Renal cortex interstitium (tissue), 11 donors: ENCODE results near the gene KLF12. TPM values are rescaled to one million over a fixed set of nuclear protein-coding genes. Genes with fewer than 3 reads are reported as not detected.

Experiments used
- DNase-seq, 11 donors: peaks; one replicate each; pipeline ENCODE4 v3.0.0-alpha.2; 2013; ENCODE audit warnings: low read depth in 9 of 11, low spot score in 4 of 11; ENCODE audit errors: extremely low read depth in 1 of 11
- polyA plus RNA-seq, 3 donors: library from polyadenylated mRNA; unstranded; fragments of 120-200 nt; gene quantifications; one replicate each; pipeline ENCODE4 v1.2.1, GENCODE V29; 2013; ENCODE audit not compliant: insufficient read length in 3 of 3

KLF12 gene
- polyA plus RNA-seq, 3 donors = 25.3 to 29.3 (median 27.6) TPM

- no peak for DNase-seq
These were observed 8.1 kb upstream of the KLF12 start for GRCh38 chr13:74142257-74142656.

GRCh38 chr13:74138241-74138640, 4.0 kb upstream of the KLF12 start:
- DNase-seq = no peak

GRCh38 chr13:74136084-74136658, 2.0 kb upstream of the KLF12 start:
- DNase-seq = peak in 3 of 11 donors; percentile 36 to 53 (median 40)

GRCh38 chr13:74135326-74136083, 1.3 kb upstream of the KLF12 start:
- peak in 8 of 11 donors; percentile 50 to 80 (median 66) for DNase-seq

GRCh38 chr13:74134777-74135325, 647 bp upstream of the KLF12 start:
- peak in 4 of 11 donors; percentile 36 to 60 (median 52) for DNase-seq

- peak; percentile 74 to 92 (median 88) for DNase-seq
These were observed 475 bp downstream of the KLF12 start for GRCh38 chr13:74133657-74134201.

- DNase-seq = peak in 2 of 11 donors; percentile 56 to 57
These were observed 1.2 kb downstream of the KLF12 start for GRCh38 chr13:74132776-74133656.

GRCh38 chr13:74132152-74132775, 1.9 kb downstream of the KLF12 start:
- peak in 1 of 11 donors; percentile 27 for DNase-seq

- DNase-seq = no peak
These were observed 3.0 kb downstream of the KLF12 start for GRCh38 chr13:74131227-74131626.

GRCh38 chr13:74129500-74130191, 4.6 kb downstream of the KLF12 start:
- no peak for DNase-seq

- DNase-seq = peak in 1 of 11 donors; percentile 41
These were observed 5.9 kb downstream of the KLF12 start for GRCh38 chr13:74128156-74128767.

GRCh38 chr13:74118328-74118727, 15.9 kb downstream of the KLF12 start:
- no peak for DNase-seq

GRCh38 chr13:74117207-74117705, 16.9 kb downstream of the KLF12 start:
- no peak for DNase-seq

- DNase-seq = no peak
These were observed 19.1 kb downstream of the KLF12 start for GRCh38 chr13:74115133-74115532.

GRCh38 chr13:74114641-74115040, 19.6 kb downstream of the KLF12 start:
- DNase-seq = no peak

- no peak for DNase-seq
These were observed 20.0 kb downstream of the KLF12 start for GRCh38 chr13:74114202-74114601.
